ENCODE results near the gene CEP295NL.
"Not testable (repeated sequence)": the region's sequence is repeated elsewhere in the genome, so short reads cannot be mapped to it uniquely, and the experiment has no call there.

CEP295NL gene

GRCh38 chr17:78884148-78884825 lies 18.7 kb downstream of the CEP295NL start:
- H3K27me3 ChIP-seq (ENCODE audit: insufficient read depth, low read length): no peaks in the 10 kb centered on the region
- H3K9me3 ChIP-seq (ENCODE audit: insufficient read depth, low read depth, low read length): no peaks in the 10 kb centered on the region
- peak overlapping the region; percentile 49 for H3K27ac ChIP-seq (ENCODE audit: low read depth, low read length)
- peak overlapping the region; percentile 54; the same call in 1 of the 2 replicates for H3K9ac ChIP-seq (ENCODE audit: low read depth, low read length)
- H3K36me3 ChIP-seq (ENCODE audit: insufficient read depth, low read length): no peaks in the 10 kb centered on the region
- H3K4me3 ChIP-seq (ENCODE audit: low read length): peak overlapping the region; percentile 1; the same call in 1 of the 2 replicates
- H3K4me1 ChIP-seq (ENCODE audit: insufficient read depth, low read length): peaks cover 18% of the 10 kb centered on the region; the same call in 1 of the 2 replicates
- WGBS: 60% methylated on average over 20 of the region's 20 CpGs

- Histone ChIP-seq H3K27me3 (ENCODE audit: insufficient read depth, low read length) (no peaks in the 10 kb centered on the region), H3K36me3 (ENCODE audit: insufficient read depth, low read length) (no peaks in the 10 kb centered on the region), H3K4me3 (ENCODE audit: low read length) (peak overlapping the region; percentile 1; the same call in 1 of the 2 replicates), H3K9me3 (ENCODE audit: insufficient read depth, low read depth, low read length) (no peaks in the 10 kb centered on the region), H3K9ac (ENCODE audit: low read depth, low read length) (peak overlapping the region; percentile 54; the same call in 1 of the 2 replicates), H3K4me1 (ENCODE audit: insufficient read depth, low read length) (peaks cover 18% of the 10 kb centered on the region; the same call in 1 of the 2 replicates), H3K27ac (ENCODE audit: low read depth, low read length) (peak overlapping the region; percentile 49)
- WGBS: 22% methylated on average over 24 of the region's 24 CpGs
Observed at GRCh38 chr17:78883533-78884131, 19.4 kb downstream of the CEP295NL start.

- peak overlapping the region; percentile 49 for H3K27ac ChIP-seq (ENCODE audit: low read depth, low read length)
Observed at GRCh38 chr17:78883089-78883532, 19.9 kb downstream of the CEP295NL start.

GRCh38 chr17:78882540-78883088 lies 20.4 kb downstream of the CEP295NL start:
- no peaks in the 10 kb centered on the region for H3K36me3 ChIP-seq (ENCODE audit: insufficient read depth, low read length)
- H3K4me1 ChIP-seq (ENCODE audit: insufficient read depth, low read length): peaks cover 18% of the 10 kb centered on the region; the same call in 1 of the 2 replicates
- H3K4me3 ChIP-seq (ENCODE audit: low read length): no peak overlapping the region
- no peaks in the 10 kb centered on the region for H3K27me3 ChIP-seq (ENCODE audit: insufficient read depth, low read length)
- 85% methylated on average over 14 of the region's 14 CpGs for WGBS
- H3K27ac ChIP-seq (ENCODE audit: low read depth, low read length): peak overlapping the region; percentile 23; the same call in 1 of the 2 replicates
- no peaks in the 10 kb centered on the region for H3K9me3 ChIP-seq (ENCODE audit: insufficient read depth, low read depth, low read length)
- H3K9ac ChIP-seq (ENCODE audit: low read depth, low read length): no peak overlapping the region

More at GRCh38 chr17:78883089-78883532, 19.9 kb downstream of the CEP295NL start:
- Histone ChIP-seq H3K4me1 (ENCODE audit: insufficient read depth, low read length) (peaks cover 18% of the 10 kb centered on the region; the same call in 1 of the 2 replicates), H3K36me3 (ENCODE audit: insufficient read depth, low read length) (no peaks in the 10 kb centered on the region), H3K9ac (ENCODE audit: low read depth, low read length) (peak overlapping the region; percentile 54; the same call in 1 of the 2 replicates), H3K9me3 (ENCODE audit: insufficient read depth, low read depth, low read length) (no peaks in the 10 kb centered on the region), H3K4me3 (ENCODE audit: low read length) (no peak overlapping the region), H3K27me3 (ENCODE audit: insufficient read depth, low read length) (no peaks in the 10 kb centered on the region)
- 74% methylated on average over 10 of the region's 10 CpGs for WGBS

GRCh38 chr17:78879635-78880186 lies 23.3 kb downstream of the CEP295NL start:
- no peak overlapping the region for H3K9ac ChIP-seq (ENCODE audit: low read depth, low read length)
- 88% methylated on average over 28 of the region's 28 CpGs for WGBS
- H3K4me1 ChIP-seq (ENCODE audit: insufficient read depth, low read length): peaks cover 25% of the 10 kb centered on the region; the same call in 1 of the 2 replicates
- no peaks in the 10 kb centered on the region for H3K9me3 ChIP-seq (ENCODE audit: insufficient read depth, low read depth, low read length)
- no peak overlapping the region for H3K4me3 ChIP-seq (ENCODE audit: low read length)
- H3K27me3 ChIP-seq (ENCODE audit: insufficient read depth, low read length): no peaks in the 10 kb centered on the region
- H3K36me3 ChIP-seq (ENCODE audit: insufficient read depth, low read length): no peaks in the 10 kb centered on the region
- H3K27ac ChIP-seq (ENCODE audit: low read depth, low read length): no peak overlapping the region

- no peak overlapping the region for H3K9ac ChIP-seq (ENCODE audit: low read depth, low read length)
- H3K27me3 ChIP-seq (ENCODE audit: insufficient read depth, low read length): no peaks in the 10 kb centered on the region
- H3K4me3 ChIP-seq (ENCODE audit: low read length): no peak overlapping the region
- WGBS: 94% methylated on average over 14 of the region's 14 CpGs
- no peaks in the 10 kb centered on the region for H3K9me3 ChIP-seq (ENCODE audit: insufficient read depth, low read depth, low read length)
- H3K36me3 ChIP-seq (ENCODE audit: insufficient read depth, low read length): no peaks in the 10 kb centered on the region
- peaks cover 18% of the 10 kb centered on the region; the same call in 1 of the 2 replicates for H3K4me1 ChIP-seq (ENCODE audit: insufficient read depth, low read length)
- H3K27ac ChIP-seq (ENCODE audit: low read depth, low read length): no peak overlapping the region
Observed at GRCh38 chr17:78878871-78879527, 24.0 kb downstream of the CEP295NL start.

GRCh38 chr17:78878261-78878660 lies 24.7 kb downstream of the CEP295NL start:
- Histone ChIP-seq H3K4me3 (ENCODE audit: low read length) (no peak overlapping the region), H3K9me3 (ENCODE audit: insufficient read depth, low read depth, low read length) (no peaks in the 10 kb centered on the region), H3K9ac (ENCODE audit: low read depth, low read length) (no peak overlapping the region), H3K36me3 (ENCODE audit: insufficient read depth, low read length) (no peaks in the 10 kb centered on the region), H3K27ac (ENCODE audit: low read depth, low read length) (no peak overlapping the region), H3K27me3 (ENCODE audit: insufficient read depth, low read length) (no peaks in the 10 kb centered on the region), H3K4me1 (ENCODE audit: insufficient read depth, low read length) (peaks cover 13% of the 10 kb centered on the region; the same call in 1 of the 2 replicates)
- 95% methylated on average over 15 of the region's 15 CpGs for WGBS

- not testable (repeated sequence) for H3K9me3 ChIP-seq (ENCODE audit: insufficient read depth, low read depth, low read length); H3K4me3 ChIP-seq (ENCODE audit: low read length); H3K36me3 ChIP-seq (ENCODE audit: insufficient read depth, low read length); H3K9ac ChIP-seq (ENCODE audit: low read depth, low read length); H3K4me1 ChIP-seq (ENCODE audit: insufficient read depth, low read length); H3K27ac ChIP-seq (ENCODE audit: low read depth, low read length); H3K27me3 ChIP-seq (ENCODE audit: insufficient read depth, low read length)
- 95% methylated on average over 8 of the region's 8 CpGs for WGBS
Observed at GRCh38 chr17:78876954-78877517, 26.0 kb downstream of the CEP295NL start.

- Histone ChIP-seq H3K9ac (ENCODE audit: low read depth, low read length) (no peak overlapping the region), H3K9me3 (ENCODE audit: insufficient read depth, low read depth, low read length) (no peaks in the 10 kb centered on the region), H3K27ac (ENCODE audit: low read depth, low read length) (no peak overlapping the region), H3K4me1 (ENCODE audit: insufficient read depth, low read length) (peaks cover 7% of the 10 kb centered on the region; the same call in 1 of the 2 replicates), H3K27me3 (ENCODE audit: insufficient read depth, low read length) (no peaks in the 10 kb centered on the region), H3K4me3 (ENCODE audit: low read length) (no peak overlapping the region), H3K36me3 (ENCODE audit: insufficient read depth, low read length) (peaks cover 6% of the 10 kb centered on the region; the same call in 1 of the 2 replicates)
- 96% methylated on average over 7 of the region's 7 CpGs for WGBS
Observed at GRCh38 chr17:78876094-78876597, 26.9 kb downstream of the CEP295NL start.

GRCh38 chr17:78875363-78876093 lies 27.5 kb downstream of the CEP295NL start:
- Histone ChIP-seq H3K27ac (ENCODE audit: low read depth, low read length) (no peak overlapping the region), H3K9ac (ENCODE audit: low read depth, low read length) (no peak overlapping the region), H3K4me1 (ENCODE audit: insufficient read depth, low read length) (peaks cover 7% of the 10 kb centered on the region; the same call in 1 of the 2 replicates), H3K9me3 (ENCODE audit: insufficient read depth, low read depth, low read length) (no peaks in the 10 kb centered on the region), H3K36me3 (ENCODE audit: insufficient read depth, low read length) (peaks cover 11% of the 10 kb centered on the region), H3K4me3 (ENCODE audit: low read length) (no peak overlapping the region), H3K27me3 (ENCODE audit: insufficient read depth, low read length) (no peaks in the 10 kb centered on the region)
- WGBS: 89% methylated on average over 9 of the region's 9 CpGs

Measured in HUES64 (cell line).